Bronchial epithelial cell (primary cell): Measurements from ENCODE around the gene CD3G. TPM values are rescaled to one million over a fixed set of nuclear protein-coding genes. Genes with fewer than 3 reads are reported as not detected.

Experiments
- DNase-seq: peaks from one replicate; pipeline ENCODE4 v3.0.0-alpha.2; 2010; ENCODE audit warnings: low read depth
- FAIRE-seq: peaks from 2 replicates; lab custom pipeline; 2011; peaks lifted over from hg19 to GRCh38; lab: Jason Lieb, UNC
- H3K27me3 ChIP-seq: 2 replicates; pipeline ENCODE4 v1.5.1; 2011; ENCODE audit warnings: low read length; ENCODE audit not compliant: control insufficient read depth, insufficient read depth
- H3K36me3 ChIP-seq: 2 replicates; pipeline ENCODE4 v1.5.1; 2011; ENCODE audit warnings: low read length; ENCODE audit not compliant: control insufficient read depth, insufficient read depth
- H3K4me3 ChIP-seq: 2 replicates; pipeline ENCODE4 v1.5.1; 2011; ENCODE audit warnings: mild to moderate bottlenecking, low read depth, low read length, control low read depth
- CTCF ChIP-seq: IDR thresholded peaks from 2 replicates; pipeline ENCODE4 v1.5.1; 2011; ENCODE audit warnings: mild to moderate bottlenecking, moderate library complexity, low read length, control low read depth, inconsistent platforms; ENCODE audit not compliant: insufficient read depth, severe bottlenecking
- total RNA-seq: library from RNA; depleted of rRNA; stranded (reverse); fragments of >200 nt; gene quantifications from 2 replicates; pipeline ENCODE4 v1.2.1, GENCODE V29; 2014

The CD3G gene
- total RNA-seq, 1 donor from 2014 or later: not detected

- Histone ChIP-seq H3K27me3 (no peaks in the 10 kb centered on the region), H3K4me3 (no peak overlapping the region), H3K36me3 (peaks cover 15% of the 10 kb centered on the region)
- TF ChIP-seq CTCF: no peak
- FAIRE-seq (no peak), DNase-seq (no peak)
These were observed 39.5 kb downstream of the CD3G start for GRCh38 chr11:118383657-118384056.

- H3K36me3 ChIP-seq: peaks cover 8% of the 10 kb centered on the region
- TF ChIP-seq CTCF: no peak
- DNase-seq: no peak
- no peaks in the 10 kb centered on the region for H3K27me3 ChIP-seq
- no peak overlapping the region for H3K4me3 ChIP-seq
- no peak for FAIRE-seq
These were observed 52.0 kb downstream of the CD3G start for GRCh38 chr11:118396097-118396501.

- TF ChIP-seq CTCF: no peak
- FAIRE-seq: no peak
- no peak for DNase-seq
- no peaks in the 10 kb centered on the region for H3K27me3 ChIP-seq
- H3K4me3 ChIP-seq: no peak overlapping the region
- H3K36me3 ChIP-seq: peaks cover 8% of the 10 kb centered on the region
These were observed 53.3 kb downstream of the CD3G start for GRCh38 chr11:118397448-118397847.

- peaks cover 7% of the 10 kb centered on the region for H3K36me3 ChIP-seq
- no peak for FAIRE-seq
- H3K27me3 ChIP-seq: no peaks in the 10 kb centered on the region
- DNase-seq: peak; percentile 46
- TF ChIP-seq CTCF: no peak
- H3K4me3 ChIP-seq: no peak overlapping the region
These were observed 54.8 kb downstream of the CD3G start for GRCh38 chr11:118398791-118399559.

GRCh38 chr11:118401151-118401879 lies 57.2 kb downstream of the CD3G start, which contains the start of gene ATP5MG:
Gene ATP5MG (plus strand): TSS chr11:118401606. CDS start chr11:118401666, 60 bp downstream.
- Histone ChIP-seq H3K27me3 (no peaks in the 10 kb centered on the region), H3K36me3 (peaks cover 2% of the 10 kb centered on the region), H3K4me3 (peak within 1 kb of the TSS; percentile 90)
- TF ChIP-seq CTCF: peak; percentile 25
- FAIRE-seq (no peak), DNase-seq (peak; percentile 79)
